GM12864 (cell line): Measurements from ENCODE around the gene GSTP1.

Source experiments
- DNase-seq: peaks from one replicate; pipeline ENCODE4 v3.0.0-alpha.2; 2011; ENCODE audit warnings: low read depth
- H3K4me3 ChIP-seq: 2 replicates; pipeline ENCODE4 v1.5.1; 2011; ENCODE audit warnings: mild to moderate bottlenecking, low read depth, low read length, control low read depth
- CTCF ChIP-seq: IDR thresholded peaks from 2 replicates; pipeline ENCODE4 v1.5.1; 2011; ENCODE audit warnings: low read depth, mild to moderate bottlenecking, moderate library complexity, low read length, control low read depth, inconsistent platforms; ENCODE audit errors: missing control alignments

GSTP1 gene

GRCh38 chr11:67611704-67612587 lies 28.3 kb downstream of the GSTP1 start:
- TF ChIP-seq CTCF: no peak
- DNase-seq: no peak

GRCh38 chr11:67612751-67613150 lies 29.1 kb downstream of the GSTP1 start:
- TF ChIP-seq CTCF: no peak
- no peak for DNase-seq
- H3K4me3 ChIP-seq: no peak overlapping the region

More at GRCh38 chr11:67611704-67612587, 28.3 kb downstream of the GSTP1 start:
- H3K4me3 ChIP-seq: no peak overlapping the region

- no peak for DNase-seq
- no peak for TF ChIP-seq CTCF
- no peak overlapping the region; the same call in 1 of the 2 replicates for H3K4me3 ChIP-seq
Measured at GRCh38 chr11:67613313-67613959, 29.8 kb downstream of the GSTP1 start.

- peak overlapping the region; percentile 29 for H3K4me3 ChIP-seq
- DNase-seq: peak; percentile 90
- TF ChIP-seq CTCF: peak; percentile 51
Measured at GRCh38 chr11:67613960-67614715, 30.5 kb downstream of the GSTP1 start.

- no peak for DNase-seq
- peak overlapping the region; percentile 29; the same call in 1 of the 2 replicates for H3K4me3 ChIP-seq
- TF ChIP-seq CTCF: peak; percentile 80
Measured at GRCh38 chr11:67614730-67615714, 31.4 kb downstream of the GSTP1 start.
